Cortex of kidney (tissue), 1 donor: Measurements from ENCODE around the gene ACTR2.
A peak's percentile ranks its signal among the peaks of the same experiment; 100 is the strongest.
"Not testable (repeated sequence)": the region's sequence is repeated elsewhere in the genome, so short reads cannot be mapped to it uniquely, and the experiment has no call there.

Experiments used
- DNase-seq: peaks from one replicate; lab custom pipeline; 2025; lab: John Stamatoyannopoulos, UW

Gene ACTR2

DNA sequence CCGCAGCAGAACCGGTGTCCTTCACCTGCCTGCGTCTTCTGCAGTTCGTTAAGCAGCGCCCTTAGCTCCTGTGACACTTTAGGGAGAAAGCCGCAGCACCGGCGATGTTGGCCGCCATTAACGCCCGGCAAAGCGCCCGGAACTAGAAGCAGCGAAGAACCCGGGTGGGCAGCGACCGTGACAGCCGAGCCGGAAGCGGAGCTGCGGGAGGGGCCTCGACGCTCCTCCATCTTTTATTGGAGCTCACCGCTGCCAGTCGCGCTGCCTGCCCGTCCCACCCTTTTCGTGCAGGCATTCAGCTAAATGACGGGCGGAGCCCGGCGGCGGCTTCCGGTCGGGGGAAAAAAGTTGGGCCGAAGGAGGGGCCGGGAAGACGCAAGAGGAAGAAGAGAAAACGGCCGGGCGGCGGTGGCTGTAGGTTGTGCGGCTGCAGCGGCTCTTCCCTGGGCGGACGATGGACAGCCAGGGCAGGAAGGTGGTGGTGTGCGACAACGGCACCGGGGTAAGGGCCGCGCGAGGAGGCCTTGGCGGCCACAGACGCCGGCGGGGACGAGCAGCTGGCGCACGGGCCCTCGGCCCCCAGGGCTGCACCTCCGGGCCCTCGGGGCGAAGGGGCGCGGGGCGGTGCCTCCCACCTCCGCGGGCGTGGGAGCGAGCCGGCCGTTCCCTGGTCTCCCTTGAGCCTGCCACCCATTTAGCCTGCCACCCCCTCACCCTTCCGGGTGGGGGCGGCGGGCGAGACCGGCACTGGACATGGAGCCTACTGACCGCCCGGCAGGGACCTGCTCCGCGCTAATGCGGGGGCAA lies at the start of gene ACTR2:
TSS of gene ACTR2 (plus strand) at position 376 of the 807 bp plus-strand sequence. CDS start at position 455, 79 bp downstream.
- DNase-seq: peak; percentile 77

GRCh38 chr2:65182570-65182969 lies 45.1 kb upstream of the ACTR2 start:
- no peak for DNase-seq

GRCh38 chr2:65183406-65183805 lies 44.2 kb upstream of the ACTR2 start:
- DNase-seq: not testable (repeated sequence)

DNA sequence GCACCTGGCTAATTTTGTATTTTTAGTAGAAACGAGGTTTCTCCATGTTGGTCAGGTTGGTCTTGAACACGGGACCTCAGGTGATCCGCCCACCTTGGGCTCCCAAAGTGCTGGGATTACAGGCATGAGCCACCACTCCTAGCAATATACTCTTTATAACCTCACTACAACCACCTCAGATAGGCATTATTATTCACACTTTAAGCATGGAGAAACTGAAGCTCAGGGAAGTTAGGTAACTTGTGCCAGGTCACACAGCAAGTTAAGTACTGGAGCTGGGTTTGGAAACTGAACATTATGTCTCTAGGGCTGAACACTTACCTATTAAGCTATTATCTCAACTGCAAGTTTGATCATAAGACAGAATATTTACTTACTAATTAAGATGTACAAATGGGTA lies 42.6 kb upstream of the ACTR2 start:
- no peak for DNase-seq

DNA sequence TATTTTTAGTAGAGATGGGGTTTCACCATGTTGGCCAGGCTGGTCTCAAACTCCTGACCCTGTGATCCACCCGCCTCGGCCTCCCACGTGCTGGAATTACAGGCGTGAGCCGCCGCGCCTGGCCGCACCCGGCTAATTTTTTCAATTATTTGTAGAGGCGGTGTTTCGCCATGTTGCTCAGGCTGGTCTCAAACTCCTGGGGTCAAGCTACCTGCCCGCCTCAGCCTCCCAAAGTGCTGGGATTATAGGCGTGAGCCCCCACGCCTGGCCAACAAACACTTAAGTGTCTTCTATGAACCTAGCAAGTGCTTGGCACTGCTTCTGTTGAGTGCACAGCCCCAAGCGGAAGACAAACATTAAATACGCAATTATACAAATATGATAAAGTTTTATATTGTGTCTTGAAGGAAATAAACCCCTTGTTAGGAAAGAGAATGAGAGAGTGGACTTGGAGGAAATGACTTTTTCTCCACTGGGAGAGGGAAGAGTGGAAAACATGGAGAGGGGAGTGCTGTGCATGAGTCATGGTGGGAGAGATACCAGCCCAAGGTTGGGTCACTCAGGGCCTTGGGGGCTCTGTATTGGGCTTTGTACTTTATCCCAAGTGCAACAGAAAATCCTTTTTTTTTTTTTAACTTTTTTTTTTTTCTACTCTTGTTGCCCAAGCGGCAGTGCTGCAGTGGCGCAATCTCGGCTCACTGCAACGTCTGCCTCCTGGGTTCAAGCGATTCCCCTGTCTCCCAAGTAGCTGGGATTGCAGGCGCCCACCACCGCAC lies 41.4 kb upstream of the ACTR2 start:
- no peak for DNase-seq

- DNase-seq: no peak
Observed at GRCh38 chr2:65186872-65187851, 40.5 kb upstream of the ACTR2 start.

DNA sequence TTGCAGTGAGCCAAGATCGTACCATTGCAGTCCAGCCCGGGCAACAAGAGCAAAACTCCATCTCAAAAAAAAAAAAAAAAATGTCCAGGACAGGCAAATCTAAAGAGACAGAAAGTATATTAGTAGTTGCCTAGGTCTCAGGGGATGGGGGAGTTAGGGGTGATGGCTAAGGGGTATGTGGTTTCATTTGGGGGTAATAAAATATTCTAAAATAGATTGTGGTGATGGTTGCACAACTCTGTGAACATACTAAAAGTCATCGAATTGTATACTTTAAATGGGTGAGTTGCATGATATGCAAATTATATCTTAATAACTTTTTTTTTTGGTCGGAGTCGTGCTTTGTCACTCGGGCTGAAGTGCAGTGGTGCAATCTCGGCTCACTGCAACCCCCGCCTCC lies 34.2 kb upstream of the ACTR2 start:
- DNase-seq: no peak

DNA sequence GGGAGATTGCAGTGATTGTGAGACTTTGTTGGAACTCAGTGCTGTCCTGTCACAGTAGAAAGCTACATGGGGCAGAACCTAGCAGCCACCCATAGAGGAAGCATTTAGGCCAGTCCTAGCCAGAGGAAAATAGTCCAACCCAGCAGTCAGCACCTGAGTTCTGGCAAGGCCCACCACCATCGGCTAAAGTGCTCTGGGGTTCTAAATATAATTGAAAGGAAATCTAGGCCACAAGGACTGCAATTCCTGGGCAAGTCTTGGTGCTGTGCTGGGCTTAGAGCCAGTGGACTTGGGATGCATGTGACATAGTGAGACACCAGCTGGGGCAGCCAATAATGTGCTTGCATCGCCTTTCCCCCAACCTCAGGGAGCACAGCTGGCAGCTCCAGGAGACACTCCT lies 28.9 kb upstream of the ACTR2 start:
- no peak for DNase-seq

DNA sequence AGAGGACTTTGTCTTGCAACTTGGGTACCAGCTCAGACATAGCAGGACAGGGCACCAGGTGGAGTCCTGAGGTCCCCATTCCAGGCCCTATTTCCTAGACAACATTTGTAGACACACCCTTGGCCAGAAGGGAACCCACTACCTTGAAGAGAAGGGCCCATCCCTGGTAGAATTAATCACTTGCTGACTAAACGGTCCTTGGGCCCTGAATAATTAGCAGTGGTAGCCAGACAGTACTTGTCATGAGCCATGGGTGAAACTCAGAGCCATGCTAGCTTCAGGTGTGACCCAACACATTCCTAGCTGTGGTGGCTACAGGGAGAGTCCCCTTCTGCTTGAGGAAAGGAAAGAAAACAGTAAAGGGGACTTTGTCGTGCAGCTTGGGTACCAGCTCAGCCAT lies 28.5 kb upstream of the ACTR2 start:
- DNase-seq: no peak

DNA sequence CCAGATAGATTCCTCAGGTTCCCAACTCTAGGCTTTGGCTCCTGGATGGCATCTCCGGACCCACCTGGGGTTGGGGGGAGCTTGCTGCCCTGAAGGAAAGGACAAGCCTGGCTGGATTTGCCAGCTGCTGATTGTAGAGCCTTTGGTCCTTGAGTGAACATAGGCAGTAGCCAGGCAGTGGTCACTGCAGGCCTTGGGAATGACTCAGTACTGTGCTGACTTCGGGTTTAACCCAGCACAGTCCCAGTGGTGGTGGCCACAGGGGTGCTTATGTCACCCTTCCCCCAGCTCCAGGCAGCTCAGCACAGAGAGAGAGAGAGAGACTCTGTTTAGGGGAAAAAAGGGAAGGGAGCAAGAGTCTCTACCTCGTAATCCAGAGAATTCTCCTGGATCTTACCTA lies 27.7 kb upstream of the ACTR2 start:
- no peak for DNase-seq

DNA sequence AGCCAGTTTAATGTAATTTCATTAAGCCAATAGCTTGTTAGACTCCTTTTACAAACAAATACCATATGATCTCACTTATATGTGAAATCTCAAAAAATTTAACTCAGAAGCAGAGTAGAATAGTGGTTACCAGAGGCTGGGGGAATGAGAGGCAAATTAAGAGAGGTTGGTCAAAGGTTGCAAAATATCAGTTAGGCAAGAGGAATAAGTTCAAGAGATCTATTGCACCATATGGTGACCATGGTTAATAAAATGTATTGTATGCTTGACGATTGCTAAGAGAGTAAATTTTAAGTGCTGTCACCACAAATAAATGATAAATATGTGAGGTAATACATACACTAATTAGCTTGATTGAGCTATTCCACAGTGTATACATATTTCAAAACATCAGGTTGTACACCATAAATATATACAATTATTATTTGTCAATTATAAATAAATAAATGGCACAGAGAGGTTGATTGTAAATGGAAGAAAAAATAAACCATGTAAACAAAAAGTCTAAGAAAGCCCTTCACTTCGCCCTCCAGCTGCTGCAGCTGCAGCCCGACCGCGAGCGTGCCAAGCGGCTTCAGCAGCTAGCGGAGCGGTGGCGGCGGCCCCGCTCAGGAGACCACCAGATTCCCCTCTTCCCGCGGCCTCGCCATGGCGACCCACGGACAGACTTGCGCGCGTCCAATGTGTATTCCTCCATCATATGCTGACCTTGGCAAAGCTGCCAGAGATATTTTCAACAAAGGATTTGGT lies 23.0 kb upstream of the ACTR2 start:
- no peak for DNase-seq

DNA sequence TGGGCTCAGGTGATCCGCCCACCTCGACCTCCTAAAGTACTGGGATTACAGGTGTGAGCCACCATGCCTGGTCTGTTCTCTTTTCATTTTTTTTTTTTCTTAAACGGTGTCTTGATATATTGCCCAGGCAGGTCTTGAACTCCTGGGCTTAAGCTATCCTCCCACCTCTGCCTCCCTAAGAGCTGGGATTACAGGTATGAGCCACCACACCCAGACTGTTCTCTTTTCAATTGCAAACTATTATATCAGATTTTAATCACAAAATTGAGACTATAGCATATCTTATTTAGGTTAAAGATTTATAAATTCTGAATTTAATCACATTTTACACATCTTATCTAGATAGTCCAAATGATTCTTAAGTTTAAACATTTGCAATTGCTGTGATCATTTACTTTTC lies 15.5 kb upstream of the ACTR2 start:
- DNase-seq: no peak

DNA sequence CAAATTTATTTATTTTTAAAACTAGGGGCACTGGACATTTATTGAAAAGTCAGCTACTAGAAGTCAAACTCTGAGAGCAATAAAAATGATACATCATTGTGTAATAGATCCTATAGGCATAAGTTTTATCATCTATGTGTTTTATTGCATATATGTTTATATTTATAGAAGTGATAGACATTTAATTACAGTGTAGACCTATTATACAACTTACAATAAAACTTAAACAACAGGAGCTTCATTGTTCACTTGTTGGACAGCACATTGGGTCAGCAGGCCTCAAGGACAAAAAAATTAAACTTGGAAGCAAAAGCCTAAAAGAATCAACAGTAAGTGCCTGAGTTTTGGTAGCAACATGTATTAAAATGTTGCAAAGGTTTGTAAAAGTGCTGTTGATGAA lies 15.0 kb upstream of the ACTR2 start:
- DNase-seq: no peak

- DNase-seq: no peak
Observed at GRCh38 chr2:65213035-65213434, 14.6 kb upstream of the ACTR2 start.

- no peak for DNase-seq
Observed at GRCh38 chr2:65214361-65214760, 13.3 kb upstream of the ACTR2 start.

GRCh38 chr2:65214843-65215242 lies 12.8 kb upstream of the ACTR2 start:
- DNase-seq: no peak

GRCh38 chr2:65215946-65216345 lies 11.7 kb upstream of the ACTR2 start:
- DNase-seq: no peak

- no peak for DNase-seq
Observed at GRCh38 chr2:65220432-65221131, 7.0 kb upstream of the ACTR2 start.

DNA sequence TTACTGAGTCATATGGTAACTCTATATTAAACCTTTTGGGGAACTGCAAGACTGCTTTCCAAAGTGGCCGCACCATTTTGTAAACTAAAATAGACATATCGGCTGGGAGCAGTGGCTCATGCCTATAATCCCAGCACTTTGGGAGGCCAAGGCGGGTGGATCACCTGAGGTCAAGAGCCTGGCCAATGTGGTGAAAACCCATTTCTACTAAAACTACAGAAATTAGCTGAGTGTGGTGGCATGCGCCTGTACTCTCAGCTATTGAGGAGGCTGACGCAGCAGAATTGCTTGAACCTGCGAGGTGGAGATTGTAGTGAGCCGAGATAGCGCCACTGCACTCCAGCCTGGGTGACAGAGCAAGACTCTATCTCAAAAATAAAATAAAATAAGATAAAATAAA lies 6.4 kb upstream of the ACTR2 start:
- not testable (repeated sequence) for DNase-seq

GRCh38 chr2:65227020-65227455 lies 593 bp upstream of the ACTR2 start:
- DNase-seq: no peak

DNA sequence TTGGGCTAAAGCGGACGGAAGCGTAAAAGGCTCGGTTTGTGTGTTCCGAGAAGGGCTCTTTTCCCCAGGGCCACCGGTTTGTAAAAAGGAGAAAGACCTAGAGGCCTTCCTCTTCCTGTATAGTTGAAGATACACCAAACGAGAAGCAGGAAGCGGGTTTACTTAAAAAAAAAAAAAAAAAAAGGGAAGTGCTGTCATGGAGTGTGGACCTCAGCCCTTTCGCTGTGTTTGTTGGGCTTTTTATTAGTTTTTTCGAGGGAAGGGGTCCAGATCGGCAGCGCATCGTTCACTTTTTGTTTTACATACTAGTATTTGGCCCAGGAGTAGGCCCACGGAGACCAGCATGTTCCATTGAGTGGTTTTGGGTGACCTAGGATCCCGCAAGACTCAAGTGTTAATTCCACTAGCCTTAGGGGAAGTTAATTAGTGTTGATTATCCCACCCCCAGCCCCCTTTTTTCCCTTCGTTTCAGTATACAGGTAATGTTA lies 676 bp downstream of the ACTR2 start:
- no peak for DNase-seq
